ENCODE measurements around the gene KLF17. TPM values are rescaled to one million over a fixed set of nuclear protein-coding genes. Genes with fewer than 3 reads are reported as not detected.

KLF17 gene, protein sequence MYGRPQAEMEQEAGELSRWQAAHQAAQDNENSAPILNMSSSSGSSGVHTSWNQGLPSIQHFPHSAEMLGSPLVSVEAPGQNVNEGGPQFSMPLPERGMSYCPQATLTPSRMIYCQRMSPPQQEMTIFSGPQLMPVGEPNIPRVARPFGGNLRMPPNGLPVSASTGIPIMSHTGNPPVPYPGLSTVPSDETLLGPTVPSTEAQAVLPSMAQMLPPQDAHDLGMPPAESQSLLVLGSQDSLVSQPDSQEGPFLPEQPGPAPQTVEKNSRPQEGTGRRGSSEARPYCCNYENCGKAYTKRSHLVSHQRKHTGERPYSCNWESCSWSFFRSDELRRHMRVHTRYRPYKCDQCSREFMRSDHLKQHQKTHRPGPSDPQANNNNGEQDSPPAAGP
- total RNA-seq (0.13 TPM), polyA plus RNA-seq (ENCODE audit: insufficient read depth in 1 of 8, insufficient read length in 8 of 8, low replicate concordance in 1 of 8) (under 1 TPM in 5 of 8 donors, not detected in 3; 0.08 to 0.32 (median 0.10) TPM)
- long read RNA-seq, donor 1: 0 reads
- long read RNA-seq, donor 2: 0 reads
- long read RNA-seq, donor 3: 0 reads
- long read RNA-seq, donor 4: 0 reads
- long read RNA-seq, donor 5: 0 reads
- long read RNA-seq, donor 6: 0 reads
- long read RNA-seq, donor 7: 0 reads
- long read RNA-seq, donor 8: 0 reads
- long read RNA-seq, donor 9: 0 reads
- long read RNA-seq, donor 10: 0 reads
- long read RNA-seq, donor 11: 0 reads

DNA sequence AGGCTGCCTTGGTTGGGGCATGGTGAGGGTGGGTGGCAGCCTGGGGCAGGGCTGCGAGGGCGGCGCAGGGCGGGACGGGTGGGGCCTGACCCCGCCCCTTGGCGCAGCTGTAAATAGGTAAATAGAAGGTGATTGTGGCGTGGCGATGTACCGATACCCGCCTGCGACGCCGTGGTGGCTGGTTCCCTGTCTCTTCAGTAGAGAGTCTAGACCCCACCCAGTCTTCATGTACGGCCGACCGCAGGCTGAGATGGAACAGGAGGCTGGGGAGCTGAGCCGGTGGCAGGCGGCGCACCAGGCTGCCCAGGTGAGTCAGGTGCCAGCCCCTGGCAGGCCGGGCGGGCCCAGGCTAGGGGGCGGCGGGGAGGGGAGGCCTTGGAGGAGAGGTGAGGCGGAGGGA is at the start of gene KLF17:
TSS of gene KLF17 (plus strand) at position 140 of the 400 bp plus-strand sequence. CDS start at position 227, 87 bp downstream.
- no peak for DNase-seq
- 98% methylated on average over 22 of the region's 25 CpGs for WGBS (ENCODE audit: insufficient coverage)
- Histone ChIP-seq H3K4me1 (ENCODE audit: control insufficient read depth, insufficient read depth, low read length) (no peaks in the 10 kb centered on the region), H3K27ac (ENCODE audit: low read length) (no peak within 1 kb of the TSS), H3K9me3 (replicated peaks; ENCODE audit: control insufficient read depth, low read depth, low read length) (no peaks in the 10 kb centered on the region), H3K4me3 (ENCODE audit: low read length) (no peak within 1 kb of the TSS), H3K36me3 (ENCODE audit: control insufficient read depth, insufficient read depth, low read length) (no peaks in the 10 kb centered on the region), H3K27me3 (ENCODE audit: control insufficient read depth, insufficient read depth, low read length) (peaks cover 3% of the 10 kb centered on the region)

DNA sequence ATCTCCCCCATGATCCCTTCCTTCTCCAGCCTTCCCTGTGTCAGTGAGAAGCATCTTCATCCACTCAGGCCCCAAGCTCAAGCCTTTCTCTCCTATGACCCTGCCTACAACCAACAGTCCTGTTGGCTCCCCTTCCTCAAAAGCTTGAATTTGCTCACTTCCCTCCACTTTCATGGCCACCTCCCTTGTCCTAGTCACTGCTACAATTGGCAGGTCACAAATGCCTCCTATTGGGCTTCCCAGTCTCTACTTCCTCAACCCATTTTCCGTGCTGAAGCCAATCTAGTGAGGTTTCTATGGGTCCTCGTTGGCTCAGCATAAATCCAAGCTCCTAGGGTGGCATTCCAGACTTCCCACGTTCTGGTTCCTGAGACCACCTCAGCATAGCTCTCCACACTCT is 47.2 kb upstream of the KLF17 start:
- no peak for DNase-seq
- no peak overlapping the region for H3K4me3 ChIP-seq (ENCODE audit: low read length)
- peaks cover 2% of the 10 kb centered on the region for H3K27me3 ChIP-seq (ENCODE audit: control insufficient read depth, insufficient read depth, low read length)
- H3K27ac ChIP-seq (ENCODE audit: low read length): no peak overlapping the region
- H3K36me3 ChIP-seq (ENCODE audit: control insufficient read depth, insufficient read depth, low read length): no peaks in the 10 kb centered on the region
- no peaks in the 10 kb centered on the region for H3K4me1 ChIP-seq (ENCODE audit: control insufficient read depth, insufficient read depth, low read length)
- no peaks in the 10 kb centered on the region for H3K9me3 ChIP-seq (replicated peaks; ENCODE audit: control insufficient read depth, low read depth, low read length)
- WGBS (ENCODE audit: insufficient coverage): 38% methylated on average over 3 of the region's 3 CpGs

DNA sequence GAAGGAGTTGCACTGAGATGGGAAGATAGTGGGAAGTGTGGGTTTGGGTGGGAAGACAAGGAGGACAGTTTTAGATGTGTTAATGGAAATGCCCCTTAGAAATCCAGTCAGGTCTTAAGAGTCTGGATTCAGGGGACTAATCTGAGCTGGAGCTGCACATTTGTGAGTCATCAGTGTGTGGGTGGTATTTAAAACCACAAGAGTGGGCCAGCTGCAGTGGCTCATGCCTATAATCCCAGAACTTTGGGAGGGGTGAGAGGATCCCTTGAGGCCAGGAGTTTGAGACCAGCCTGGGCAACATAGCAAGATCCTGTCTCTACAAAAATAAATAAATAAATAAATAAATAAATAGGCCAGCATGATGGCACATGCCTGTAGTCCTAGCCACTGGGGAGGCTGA is 46.4 kb upstream of the KLF17 start:
- DNase-seq: no peak
- Histone ChIP-seq H3K4me1 (ENCODE audit: control insufficient read depth, insufficient read depth, low read length) (no peaks in the 10 kb centered on the region), H3K4me3 (ENCODE audit: low read length) (no peak overlapping the region), H3K9me3 (replicated peaks; ENCODE audit: control insufficient read depth, low read depth, low read length) (no peaks in the 10 kb centered on the region), H3K36me3 (ENCODE audit: control insufficient read depth, insufficient read depth, low read length) (no peaks in the 10 kb centered on the region), H3K27ac (ENCODE audit: low read length) (no peak overlapping the region), H3K27me3 (ENCODE audit: control insufficient read depth, insufficient read depth, low read length) (peaks cover 2% of the 10 kb centered on the region)

DNA sequence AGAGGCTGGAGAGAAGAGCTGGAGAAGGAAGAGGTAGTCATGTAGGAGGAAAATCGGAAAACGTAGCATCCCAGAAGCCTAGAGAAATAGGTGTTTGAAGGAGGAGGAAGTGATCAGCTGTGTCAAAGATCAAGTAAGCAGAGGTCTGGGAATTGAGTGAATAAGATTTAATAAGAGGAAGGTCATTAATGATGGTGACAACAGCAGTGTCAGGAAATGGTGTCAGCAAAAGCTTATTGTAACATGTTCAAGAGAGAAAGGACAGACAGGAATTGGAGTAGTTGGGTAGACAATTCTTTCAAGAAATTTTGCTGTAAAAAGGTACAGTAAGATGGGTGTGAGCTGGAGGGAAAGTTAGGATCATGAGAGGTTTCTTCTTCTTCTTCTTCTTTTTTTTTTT is 45.8 kb upstream of the KLF17 start:
- 79% methylated on average over 2 of the region's 2 CpGs for WGBS (ENCODE audit: insufficient coverage)
- Histone ChIP-seq H3K4me1 (ENCODE audit: control insufficient read depth, insufficient read depth, low read length) (no peaks in the 10 kb centered on the region), H3K27ac (ENCODE audit: low read length) (no peak overlapping the region), H3K27me3 (ENCODE audit: control insufficient read depth, insufficient read depth, low read length) (peaks cover 2% of the 10 kb centered on the region), H3K4me3 (ENCODE audit: low read length) (no peak overlapping the region), H3K36me3 (ENCODE audit: control insufficient read depth, insufficient read depth, low read length) (no peaks in the 10 kb centered on the region), H3K9me3 (replicated peaks; ENCODE audit: control insufficient read depth, low read depth, low read length) (no peaks in the 10 kb centered on the region)
- no peak for DNase-seq

DNA sequence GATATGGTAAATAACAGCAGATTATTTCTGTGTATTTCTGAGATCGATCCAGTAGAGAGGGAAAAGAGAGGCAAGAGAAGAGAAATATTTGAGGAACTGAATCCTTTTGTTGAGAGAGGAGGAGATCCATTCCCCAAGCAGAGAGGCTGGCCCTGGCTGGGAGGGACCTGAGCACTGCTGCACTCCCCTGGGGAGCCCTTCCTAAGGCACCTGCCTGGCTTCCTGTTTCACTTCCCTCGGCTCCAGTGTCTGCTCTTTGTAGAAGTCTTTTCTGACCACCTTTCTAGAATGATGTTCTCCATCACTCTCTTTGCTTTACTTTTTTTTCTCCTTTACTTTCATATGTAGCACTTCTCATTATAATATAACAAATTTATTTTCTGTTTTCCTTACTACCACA is 45.1 kb upstream of the KLF17 start:
- H3K4me1 ChIP-seq (ENCODE audit: control insufficient read depth, insufficient read depth, low read length): no peaks in the 10 kb centered on the region
- H3K27me3 ChIP-seq (ENCODE audit: control insufficient read depth, insufficient read depth, low read length): peaks cover 2% of the 10 kb centered on the region
- no peaks in the 10 kb centered on the region for H3K36me3 ChIP-seq (ENCODE audit: control insufficient read depth, insufficient read depth, low read length)
- DNase-seq: no peak
- H3K27ac ChIP-seq (ENCODE audit: low read length): no peak overlapping the region
- no peaks in the 10 kb centered on the region for H3K9me3 ChIP-seq (replicated peaks; ENCODE audit: control insufficient read depth, low read depth, low read length)
- WGBS (ENCODE audit: insufficient coverage): 80% methylated on average over 1 of the region's 2 CpGs
- no peak overlapping the region for H3K4me3 ChIP-seq (ENCODE audit: low read length)

DNA sequence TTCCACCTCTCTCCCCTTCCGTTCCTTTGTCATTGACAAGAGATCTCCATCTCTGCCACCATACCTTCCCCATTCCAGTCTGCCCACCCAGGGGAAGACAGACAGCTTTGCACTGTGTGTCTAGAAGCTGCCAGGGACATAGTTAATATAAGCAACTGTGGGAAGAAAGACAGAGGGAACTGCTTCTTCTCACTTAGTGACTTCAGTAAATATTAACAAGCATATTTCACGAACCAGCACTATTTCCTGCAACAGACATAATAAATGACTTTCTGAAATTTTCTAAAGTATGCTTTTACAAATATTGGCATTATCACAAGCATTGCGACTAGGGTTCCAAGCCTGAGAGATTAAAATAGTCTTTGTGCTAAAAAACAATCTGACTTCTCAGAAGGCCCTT is 44.2 kb upstream of the KLF17 start:
- Histone ChIP-seq H3K4me3 (ENCODE audit: low read length) (no peak overlapping the region), H3K36me3 (ENCODE audit: control insufficient read depth, insufficient read depth, low read length) (no peaks in the 10 kb centered on the region), H3K9me3 (replicated peaks; ENCODE audit: control insufficient read depth, low read depth, low read length) (no peaks in the 10 kb centered on the region), H3K27me3 (ENCODE audit: control insufficient read depth, insufficient read depth, low read length) (peaks cover 2% of the 10 kb centered on the region), H3K27ac (ENCODE audit: low read length) (no peak overlapping the region), H3K4me1 (ENCODE audit: control insufficient read depth, insufficient read depth, low read length) (no peaks in the 10 kb centered on the region)
- no peak for DNase-seq
- WGBS (ENCODE audit: insufficient coverage): no CpG with 5 or more reads among the region's 3 CpGs

DNA sequence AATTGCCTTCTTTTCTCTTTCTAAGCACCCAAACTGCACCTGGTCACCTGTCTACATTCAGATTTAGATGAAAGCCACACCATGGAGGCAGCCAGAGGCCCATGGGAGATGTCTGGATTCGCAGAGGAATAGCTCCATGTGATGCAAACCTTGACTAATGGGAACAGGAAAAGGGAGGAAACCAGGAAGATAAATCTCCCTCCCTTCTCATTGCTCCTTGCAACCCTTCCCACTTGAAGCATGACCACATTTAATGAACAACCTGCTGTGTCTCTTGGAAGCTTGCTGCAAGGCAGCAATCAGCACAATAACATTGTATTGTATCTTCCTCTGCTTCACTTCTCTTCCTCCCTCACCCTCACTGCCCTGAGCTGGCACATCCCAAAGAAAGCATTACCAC is 42.6 kb upstream of the KLF17 start:
- no peaks in the 10 kb centered on the region for H3K36me3 ChIP-seq (ENCODE audit: control insufficient read depth, insufficient read depth, low read length)
- no peaks in the 10 kb centered on the region for H3K4me1 ChIP-seq (ENCODE audit: control insufficient read depth, insufficient read depth, low read length)
- no peak for DNase-seq
- peaks cover 2% of the 10 kb centered on the region for H3K27me3 ChIP-seq (ENCODE audit: control insufficient read depth, insufficient read depth, low read length)
- WGBS (ENCODE audit: insufficient coverage): no CpG with 5 or more reads among the region's 1 CpG
- H3K27ac ChIP-seq (ENCODE audit: low read length): no peak overlapping the region
- no peaks in the 10 kb centered on the region for H3K9me3 ChIP-seq (replicated peaks; ENCODE audit: control insufficient read depth, low read depth, low read length)
- H3K4me3 ChIP-seq (ENCODE audit: low read length): no peak overlapping the region

DNA sequence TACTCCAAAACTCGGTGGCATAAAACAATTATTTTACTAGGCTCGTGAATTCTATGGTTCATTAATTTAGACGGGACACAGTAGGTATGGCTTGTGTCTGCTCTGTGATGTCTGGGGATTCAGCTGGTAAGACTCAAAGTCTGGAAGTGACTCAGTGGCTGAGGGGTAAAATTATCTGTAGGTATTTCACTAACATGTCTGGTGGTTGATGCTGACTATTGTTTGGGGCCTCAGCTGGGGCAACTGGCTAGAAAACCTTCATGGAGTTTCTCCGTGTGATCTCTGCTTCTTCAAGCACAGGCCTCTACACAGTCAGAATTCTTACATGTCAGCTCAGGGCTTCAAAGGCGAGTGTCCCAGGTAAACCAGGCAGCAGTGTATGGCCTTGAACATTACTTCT is 41.2 kb upstream of the KLF17 start:
- H3K36me3 ChIP-seq (ENCODE audit: control insufficient read depth, insufficient read depth, low read length): no peaks in the 10 kb centered on the region
- WGBS (ENCODE audit: insufficient coverage): 79% methylated on average over 4 of the region's 5 CpGs
- H3K27me3 ChIP-seq (ENCODE audit: control insufficient read depth, insufficient read depth, low read length): peaks cover 2% of the 10 kb centered on the region
- no peak overlapping the region for H3K27ac ChIP-seq (ENCODE audit: low read length)
- no peak overlapping the region for H3K4me3 ChIP-seq (ENCODE audit: low read length)
- no peaks in the 10 kb centered on the region for H3K4me1 ChIP-seq (ENCODE audit: control insufficient read depth, insufficient read depth, low read length)
- no peak for DNase-seq
- H3K9me3 ChIP-seq (replicated peaks; ENCODE audit: control insufficient read depth, low read depth, low read length): no peaks in the 10 kb centered on the region

DNA sequence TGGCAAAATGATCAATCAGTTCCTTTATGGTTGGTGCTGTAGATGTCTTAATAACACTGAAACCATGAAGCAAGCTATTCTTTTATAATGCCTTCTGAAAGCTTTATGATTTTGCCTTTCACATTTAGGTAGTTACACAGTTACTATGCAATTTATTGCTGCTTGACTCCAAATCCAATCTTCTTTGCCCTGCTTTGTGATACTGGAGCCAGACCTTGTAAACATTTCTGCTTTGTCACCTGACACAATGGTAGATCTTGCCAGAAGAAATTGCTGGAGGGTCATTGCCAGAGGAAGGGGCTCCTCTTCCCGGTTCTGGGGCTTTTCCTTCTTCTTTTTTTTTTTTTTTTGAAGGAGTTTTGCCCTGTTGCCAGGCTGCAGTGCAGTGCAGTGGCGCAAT is 40.5 kb upstream of the KLF17 start:
- Histone ChIP-seq H3K4me3 (ENCODE audit: low read length) (no peak overlapping the region), H3K36me3 (ENCODE audit: control insufficient read depth, insufficient read depth, low read length) (no peaks in the 10 kb centered on the region), H3K9me3 (replicated peaks; ENCODE audit: control insufficient read depth, low read depth, low read length) (no peaks in the 10 kb centered on the region), H3K27me3 (ENCODE audit: control insufficient read depth, insufficient read depth, low read length) (peaks cover 2% of the 10 kb centered on the region), H3K4me1 (ENCODE audit: control insufficient read depth, insufficient read depth, low read length) (no peaks in the 10 kb centered on the region), H3K27ac (ENCODE audit: low read length) (no peak overlapping the region)
- no CpG with 5 or more reads among the region's 2 CpGs for WGBS (ENCODE audit: insufficient coverage)
- DNase-seq: no peak

DNA sequence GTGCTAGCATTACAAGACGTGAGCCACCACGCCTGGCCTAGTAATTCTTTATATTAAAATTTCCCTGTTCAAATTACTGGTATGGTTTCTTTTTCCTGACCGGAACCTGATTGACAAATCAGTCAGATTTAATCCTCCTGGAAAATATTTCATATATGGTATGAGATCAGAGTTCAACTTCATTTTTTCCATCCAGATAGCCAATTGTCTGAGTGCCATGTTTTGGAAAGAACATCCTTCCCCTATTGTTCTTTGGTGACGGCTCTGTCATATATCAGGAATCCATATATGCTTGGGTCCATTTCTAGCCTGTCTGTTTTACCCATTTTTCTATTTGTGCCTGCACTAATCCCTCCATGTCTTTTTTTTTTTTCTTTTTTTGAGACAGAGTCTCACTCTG is 39.1 kb upstream of the KLF17 start:
- H3K4me3 ChIP-seq (ENCODE audit: low read length): no peak overlapping the region
- no peaks in the 10 kb centered on the region for H3K36me3 ChIP-seq (ENCODE audit: control insufficient read depth, insufficient read depth, low read length)
- no peaks in the 10 kb centered on the region for H3K27me3 ChIP-seq (ENCODE audit: control insufficient read depth, insufficient read depth, low read length)
- no peaks in the 10 kb centered on the region for H3K9me3 ChIP-seq (replicated peaks; ENCODE audit: control insufficient read depth, low read depth, low read length)
- 57% methylated on average over 1 of the region's 4 CpGs for WGBS (ENCODE audit: insufficient coverage)
- H3K4me1 ChIP-seq (ENCODE audit: control insufficient read depth, insufficient read depth, low read length): no peaks in the 10 kb centered on the region
- no peak overlapping the region for H3K27ac ChIP-seq (ENCODE audit: low read length)
- DNase-seq: peak; percentile 31

Measured in muscle of leg (tissue), 16 donors.